HEK293 (cell line): ENCODE measurements around the gene REM2.
A peak's percentile ranks its signal among the peaks of the same experiment; 100 is the strongest.

Experiments used
- BCL11B ChIP-seq: fragments of 450-650 bp; formaldehyde crosslinking; IDR thresholded peaks from 2 replicates; pipeline ENCODE4 v1.5.1; 2016; ENCODE audit warnings: low read depth, missing biosample characterization, missing genetic modification characterization
- GLI4 ChIP-seq: fragments of 450-650 bp; formaldehyde crosslinking; IDR thresholded peaks from 2 replicates; pipeline ENCODE4 v1.5.1; 2016; ENCODE audit warnings: missing biosample characterization, missing genetic modification characterization
- GLIS1 ChIP-seq: fragments of 450-650 bp; formaldehyde crosslinking; IDR thresholded peaks from 2 replicates; pipeline ENCODE4 v1.5.1; 2016; ENCODE audit warnings: missing biosample characterization, missing genetic modification characterization
- IKZF3 ChIP-seq: fragments of 450-650 bp; IDR thresholded peaks from 2 replicates; pipeline ENCODE4 v1.5.0; 2018; ENCODE audit warnings: missing biosample characterization, mild to moderate bottlenecking, missing genetic modification characterization, moderate library complexity
- KLF10 ChIP-seq: fragments of 450-650 bp; IDR thresholded peaks from 2 replicates; pipeline ENCODE4 v1.5.1; 2018; ENCODE audit warnings: missing biosample characterization, mild to moderate bottlenecking, missing genetic modification characterization
- PBX3 ChIP-seq: sonication (generic); formaldehyde crosslinking; IDR thresholded peaks from 2 replicates; pipeline ENCODE4 v1.8.1; 2022; ENCODE audit warnings: mild to moderate bottlenecking, moderate library complexity, missing genetic modification reagents
- REST ChIP-seq: fragments of 450-650 bp; formaldehyde crosslinking; IDR thresholded peaks from 2 replicates; pipeline ENCODE4 v1.5.1; 2016; ENCODE audit warnings: missing biosample characterization, missing genetic modification characterization
- ZBTB7A ChIP-seq: fragments of 450-650 bp; formaldehyde crosslinking; IDR thresholded peaks from 2 replicates; pipeline ENCODE4 v1.5.1; 2016; ENCODE audit warnings: low read depth, missing biosample characterization, missing genetic modification characterization
- ZIC2 ChIP-seq: fragments of 450-650 bp; formaldehyde crosslinking; IDR thresholded peaks from 2 replicates; pipeline ENCODE4 v1.5.1; 2016; ENCODE audit warnings: missing biosample characterization, missing genetic modification characterization
- ZNF16 ChIP-seq: fragments of 450-650 bp; formaldehyde crosslinking; IDR thresholded peaks from 2 replicates; pipeline ENCODE4 v1.5.1; 2016; ENCODE audit warnings: low read depth, missing biosample characterization, missing genetic modification characterization
- ZNF174 ChIP-seq: fragments of 450-650 bp; formaldehyde crosslinking; IDR thresholded peaks from 2 replicates; pipeline ENCODE4 v1.5.0; 2017; ENCODE audit warnings: missing biosample characterization, mild to moderate bottlenecking, missing genetic modification characterization
- ZNF23 ChIP-seq: fragments of 450-650 bp; formaldehyde crosslinking; IDR thresholded peaks from 2 replicates; pipeline ENCODE4 v1.5.1; 2016; ENCODE audit warnings: missing biosample characterization, missing genetic modification characterization, borderline replicate concordance
- ZNF266 ChIP-seq: fragments of 450-650 bp; formaldehyde crosslinking; IDR thresholded peaks from 2 replicates; pipeline ENCODE4 v1.5.1; 2016; ENCODE audit warnings: missing biosample characterization, missing genetic modification characterization, low read depth
- ZNF362 ChIP-seq: fragments of 450-650 bp; formaldehyde crosslinking; IDR thresholded peaks from 2 replicates; pipeline ENCODE4 v1.5.1; 2016; ENCODE audit warnings: missing biosample characterization, missing genetic modification characterization
- ZNF433 ChIP-seq: fragments of 450-650 bp; formaldehyde crosslinking; IDR thresholded peaks from 2 replicates; pipeline ENCODE4 v1.5.1; 2016; ENCODE audit warnings: missing biosample characterization, missing genetic modification characterization, low read depth
- ZNF561 ChIP-seq: fragments of 450-650 bp; IDR thresholded peaks from 2 replicates; pipeline ENCODE4 v1.5.1; 2018; ENCODE audit warnings: missing biosample characterization, missing genetic modification characterization, borderline replicate concordance
- ZNF580 ChIP-seq: fragments of 450-650 bp; formaldehyde crosslinking; IDR thresholded peaks from 2 replicates; pipeline ENCODE4 v1.5.1; 2016; ENCODE audit warnings: missing biosample characterization, missing genetic modification characterization
- ZNF600 ChIP-seq: fragments of 450-650 bp; formaldehyde crosslinking; IDR thresholded peaks from 2 replicates; pipeline ENCODE4 v1.5.1; 2016; ENCODE audit warnings: missing biosample characterization, missing genetic modification characterization
- ZNF639 ChIP-seq: fragments of 450-650 bp; formaldehyde crosslinking; IDR thresholded peaks from 2 replicates; pipeline ENCODE4 v1.5.1; 2016; ENCODE audit warnings: missing biosample characterization, missing genetic modification characterization
- ZNF658 ChIP-seq: fragments of 450-650 bp; formaldehyde crosslinking; IDR thresholded peaks from 2 replicates; pipeline ENCODE4; 2016; ENCODE audit warnings: missing biosample characterization, missing genetic modification characterization
- ZSCAN23 ChIP-seq: fragments of 450-650 bp; formaldehyde crosslinking; IDR thresholded peaks from 2 replicates; pipeline ENCODE4 v1.5.1; 2016; ENCODE audit warnings: missing biosample characterization, missing genetic modification characterization
- TF ChIP-seq, protein P1 (sequence below): fragments of 450-650 bp; formaldehyde crosslinking; IDR thresholded peaks from 2 replicates; pipeline ENCODE4 v1.5.1; 2017; ENCODE audit warnings: missing biosample characterization, mild to moderate bottlenecking, missing genetic modification characterization, moderate library complexity
- TF ChIP-seq, protein P2 (sequence below): fragments of 450-650 bp; formaldehyde crosslinking; IDR thresholded peaks from 2 replicates; pipeline ENCODE4 v1.5.1; 2016; ENCODE audit warnings: missing biosample characterization, missing genetic modification characterization
- TF ChIP-seq, protein P3 (sequence below): fragments of 450-650 bp; formaldehyde crosslinking; IDR thresholded peaks from 2 replicates; pipeline ENCODE4 v1.5.1; 2016; ENCODE audit warnings: missing biosample characterization, missing genetic modification characterization, low read depth
- TF ChIP-seq, protein P4 (sequence below): fragments of 450-650 bp; formaldehyde crosslinking; optimal IDR thresholded peaks from 2 replicates; pipeline ENCODE3; 2016; ENCODE audit warnings: missing biosample characterization, mild to moderate bottlenecking, missing genetic modification characterization

The REM2 gene

GRCh38 chr14:22872033-22872832 lies 10.8 kb upstream of the REM2 start (continued):
- no peak for TF ChIP-seq ZNF16 (tag by site-specific recombination)
- TF ChIP-seq, protein P1, sequence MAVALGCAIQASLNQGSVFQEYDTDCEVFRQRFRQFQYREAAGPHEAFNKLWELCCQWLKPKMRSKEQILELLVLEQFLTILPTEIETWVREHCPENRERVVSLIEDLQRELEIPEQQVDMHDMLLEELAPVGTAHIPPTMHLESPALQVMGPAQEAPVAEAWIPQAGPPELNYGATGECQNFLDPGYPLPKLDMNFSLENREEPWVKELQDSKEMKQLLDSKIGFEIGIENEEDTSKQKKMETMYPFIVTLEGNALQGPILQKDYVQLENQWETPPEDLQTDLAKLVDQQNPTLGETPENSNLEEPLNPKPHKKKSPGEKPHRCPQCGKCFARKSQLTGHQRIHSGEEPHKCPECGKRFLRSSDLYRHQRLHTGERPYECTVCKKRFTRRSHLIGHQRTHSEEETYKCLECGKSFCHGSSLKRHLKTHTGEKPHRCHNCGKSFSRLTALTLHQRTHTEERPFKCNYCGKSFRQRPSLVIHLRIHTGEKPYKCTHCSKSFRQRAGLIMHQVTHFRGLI (tag by site-specific recombination), result no peak
- TF ChIP-seq ZNF266 (tag by site-specific recombination), result no peak
- TF ChIP-seq KLF10 (tag by site-specific recombination), result no peak
- TF ChIP-seq, protein P2, sequence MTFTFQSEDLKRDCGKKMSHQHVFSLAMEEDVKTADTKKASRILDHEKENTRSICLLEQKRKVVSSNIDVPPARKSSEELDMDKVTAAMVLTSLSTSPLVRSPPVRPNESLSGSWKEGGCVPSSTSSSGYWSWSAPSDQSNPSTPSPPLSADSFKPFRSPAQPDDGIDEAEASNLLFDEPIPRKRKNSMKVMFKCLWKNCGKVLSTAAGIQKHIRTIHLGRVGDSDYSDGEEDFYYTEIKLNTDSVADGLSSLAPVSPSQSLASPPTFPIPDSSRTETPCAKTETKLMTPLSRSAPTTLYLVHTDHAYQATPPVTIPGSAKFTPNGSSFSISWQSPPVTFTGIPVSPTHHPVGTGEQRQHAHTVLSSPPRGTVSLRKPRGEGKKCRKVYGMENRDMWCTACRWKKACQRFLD (tag by site-specific recombination), result no peak
- TF ChIP-seq ZBTB7A (tag by site-specific recombination), result no peak
- TF ChIP-seq ZNF600, result no peak
- TF ChIP-seq ZNF362 (tag by site-specific recombination), result no peak
- no peak for TF ChIP-seq ZNF580 (tag by site-specific recombination)
- TF ChIP-seq ZNF23 (tag by site-specific recombination), result no peak
- TF ChIP-seq GLIS1 (tag by site-specific recombination), result peak; percentile 36
- 0 out of 2 replicates have a peak, but pooled peaks have one; percentile 38 for TF ChIP-seq PBX3 (CRISPR knock-in tag)
- TF ChIP-seq ZNF433 (tag by site-specific recombination), result no peak
- TF ChIP-seq REST (tag by site-specific recombination), result no peak
- no peak for TF ChIP-seq ZNF174 (tag by site-specific recombination)
- TF ChIP-seq IKZF3 (tag by site-specific recombination), result peak; percentile 98
- TF ChIP-seq, protein P3, sequence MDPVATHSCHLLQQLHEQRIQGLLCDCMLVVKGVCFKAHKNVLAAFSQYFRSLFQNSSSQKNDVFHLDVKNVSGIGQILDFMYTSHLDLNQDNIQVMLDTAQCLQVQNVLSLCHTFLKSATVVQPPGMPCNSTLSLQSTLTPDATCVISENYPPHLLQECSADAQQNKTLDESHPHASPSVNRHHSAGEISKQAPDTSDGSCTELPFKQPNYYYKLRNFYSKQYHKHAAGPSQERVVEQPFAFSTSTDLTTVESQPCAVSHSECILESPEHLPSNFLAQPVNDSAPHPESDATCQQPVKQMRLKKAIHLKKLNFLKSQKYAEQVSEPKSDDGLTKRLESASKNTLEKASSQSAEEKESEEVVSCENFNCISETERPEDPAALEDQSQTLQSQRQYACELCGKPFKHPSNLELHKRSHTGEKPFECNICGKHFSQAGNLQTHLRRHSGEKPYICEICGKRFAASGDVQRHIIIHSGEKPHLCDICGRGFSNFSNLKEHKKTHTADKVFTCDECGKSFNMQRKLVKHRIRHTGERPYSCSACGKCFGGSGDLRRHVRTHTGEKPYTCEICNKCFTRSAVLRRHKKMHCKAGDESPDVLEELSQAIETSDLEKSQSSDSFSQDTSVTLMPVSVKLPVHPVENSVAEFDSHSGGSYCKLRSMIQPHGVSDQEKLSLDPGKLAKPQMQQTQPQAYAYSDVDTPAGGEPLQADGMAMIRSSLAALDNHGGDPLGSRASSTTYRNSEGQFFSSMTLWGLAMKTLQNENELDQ (tag by site-specific recombination), result no peak
- no peak for TF ChIP-seq ZNF658
- TF ChIP-seq ZIC2 (tag by site-specific recombination), result no peak
- TF ChIP-seq ZSCAN23 (tag by site-specific recombination), result no peak
- no peak for TF ChIP-seq BCL11B (tag by site-specific recombination)
- peak; percentile 39; the same call in 1 of the 2 replicates for TF ChIP-seq ZNF639 (tag by site-specific recombination)
- TF ChIP-seq, protein P4, sequence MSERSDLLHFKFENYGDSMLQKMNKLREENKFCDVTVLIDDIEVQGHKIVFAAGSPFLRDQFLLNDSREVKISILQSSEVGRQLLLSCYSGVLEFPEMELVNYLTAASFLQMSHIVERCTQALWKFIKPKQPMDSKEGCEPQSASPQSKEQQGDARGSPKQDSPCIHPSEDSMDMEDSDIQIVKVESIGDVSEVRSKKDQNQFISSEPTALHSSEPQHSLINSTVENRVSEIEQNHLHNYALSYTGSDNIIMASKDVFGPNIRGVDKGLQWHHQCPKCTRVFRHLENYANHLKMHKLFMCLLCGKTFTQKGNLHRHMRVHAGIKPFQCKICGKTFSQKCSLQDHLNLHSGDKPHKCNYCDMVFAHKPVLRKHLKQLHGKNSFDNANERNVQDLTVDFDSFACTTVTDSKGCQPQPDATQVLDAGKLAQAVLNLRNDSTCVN (tag by site-specific recombination), result peak; percentile 41
- no peak for TF ChIP-seq GLI4
- TF ChIP-seq ZNF561 (tag by site-specific recombination), result no peak
